Activated CD4-positive, alpha-beta T cell treated with anti-CD3 and anti-CD28 coated beads, Interleukin-2, amount 50 U/mL, for 1 hour (primary cell): ENCODE data around the gene NAT9.

ENCODE experiments used
- DNase-seq: peaks from one replicate; pipeline ENCODE4 v3.0.0-alpha.2; 2020

Gene NAT9

DNA sequence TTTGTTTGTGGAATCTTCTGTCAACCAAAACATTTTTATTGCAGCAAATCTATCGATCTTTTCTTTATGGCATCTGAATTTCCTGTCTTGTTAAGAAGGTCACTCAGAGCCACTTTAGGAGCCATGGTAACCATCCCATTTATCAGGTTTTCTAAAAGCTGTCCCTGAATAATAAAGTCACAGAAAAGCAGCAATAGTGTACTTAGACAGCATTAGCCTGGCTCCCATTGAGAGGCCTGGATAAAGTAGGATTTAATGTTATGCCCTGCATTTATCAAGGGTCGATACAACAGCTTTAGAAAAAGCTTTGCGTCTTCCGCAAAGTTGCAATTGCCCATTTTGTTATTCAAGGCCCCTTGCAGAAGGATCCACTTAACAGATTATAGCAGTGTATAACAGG, 53.4 kb downstream of the NAT9 start:
- DNase-seq: no peak
